HT-29 (cell line): ENCODE measurements around the gene CCDC170. TPM values are rescaled to one million over a fixed set of nuclear protein-coding genes. Genes with fewer than 3 reads are reported as not detected.
"Not testable (repeated sequence)": the region's sequence is repeated elsewhere in the genome, so short reads cannot be mapped to it uniquely, and the experiment has no call there.

Source experiments
- DNase-seq: peaks from one replicate; pipeline ENCODE4 v3.0.0-alpha.2; 2015; ENCODE audit warnings: low spot score
- total RNA-seq: library from RNA; depleted of rRNA; stranded (reverse); fragments of >200 nt; shearing (Covaris generic); gene quantifications from 2 replicates; pipeline ENCODE4 v1.2.3, GENCODE V29; 2014

The CCDC170 gene
- total RNA-seq, 1 experiment from 2014 or later, result 1.6 TPM

GRCh38 chr6:151544453-151544852, 50.6 kb downstream of the CCDC170 start:
- DNase-seq, result no peak

DNA sequence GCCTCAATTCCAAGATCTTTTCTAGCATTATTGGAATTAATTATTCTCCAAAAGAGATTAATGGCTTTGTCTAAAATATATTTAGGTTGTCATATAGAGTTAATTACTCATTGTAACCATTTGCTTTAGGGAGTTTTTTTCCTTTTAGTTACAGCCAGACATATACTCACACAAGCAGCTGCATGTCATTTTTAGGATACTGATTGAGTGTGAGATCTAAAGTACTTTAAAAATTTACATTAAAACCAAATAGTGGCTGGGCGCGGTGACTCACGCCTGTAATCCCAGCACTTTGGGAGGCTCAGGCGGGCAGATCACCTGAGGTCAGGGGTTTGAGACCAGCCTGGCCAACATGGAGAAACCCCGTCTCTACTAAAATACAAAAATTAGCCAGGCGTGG, 51.1 kb downstream of the CCDC170 start:
- DNase-seq, result not testable (repeated sequence)

GRCh38 chr6:151546941-151547659, 53.3 kb downstream of the CCDC170 start:
- no peak for DNase-seq

- DNase-seq, result no peak
Observed at GRCh38 chr6:151548201-151548600, 54.4 kb downstream of the CCDC170 start.

GRCh38 chr6:151549790-151550189, 56.0 kb downstream of the CCDC170 start:
- no peak for DNase-seq

DNA sequence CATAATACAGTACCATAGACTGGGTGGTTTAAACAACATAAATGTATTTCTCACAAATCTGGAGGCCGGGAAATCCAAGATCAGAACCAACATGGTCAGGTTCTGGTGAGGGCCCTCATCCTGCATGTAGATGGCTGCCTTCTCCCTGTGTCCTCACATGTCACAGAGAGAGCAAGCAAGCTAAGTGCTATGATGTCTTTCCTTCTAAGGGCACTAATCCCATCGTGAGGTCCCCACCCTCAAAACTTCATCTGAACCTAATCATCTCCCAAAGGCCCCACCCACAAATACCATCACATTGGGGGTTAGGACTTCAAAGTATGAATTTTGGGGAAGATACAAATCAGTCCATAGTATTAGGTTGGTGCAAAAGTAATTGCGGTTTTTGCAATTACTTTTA, 56.8 kb downstream of the CCDC170 start:
- DNase-seq, result no peak

DNA sequence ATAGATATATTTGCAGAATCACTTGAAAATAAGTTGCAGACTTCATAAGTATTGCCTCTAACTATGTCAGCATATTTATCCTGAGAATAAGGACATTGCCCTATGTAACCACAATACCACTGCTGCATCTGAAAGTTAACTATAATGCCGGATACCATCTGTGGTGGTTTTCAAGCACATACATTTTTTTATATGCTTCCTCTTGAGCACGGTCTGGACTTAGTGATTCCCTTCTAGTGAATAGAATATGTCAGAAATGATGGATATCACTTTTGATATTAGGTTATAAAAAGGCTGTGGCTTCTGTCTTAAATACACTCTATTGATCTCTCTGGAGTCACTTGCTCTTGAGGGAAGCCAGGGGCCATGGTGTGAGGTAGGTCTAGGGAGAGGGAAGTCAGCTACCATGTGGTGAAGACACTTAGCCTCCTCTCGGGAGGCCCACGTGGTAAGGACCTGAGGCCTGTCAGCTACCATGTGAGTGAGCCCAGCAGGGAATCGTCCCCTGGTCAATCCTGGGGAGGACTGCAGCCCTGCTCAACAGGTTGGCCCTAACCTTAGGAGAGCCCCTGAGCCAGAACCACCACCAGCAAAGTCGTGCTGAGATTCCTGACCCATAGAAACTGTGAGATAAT, 57.5 kb downstream of the CCDC170 start:
- DNase-seq, result no peak

DNA sequence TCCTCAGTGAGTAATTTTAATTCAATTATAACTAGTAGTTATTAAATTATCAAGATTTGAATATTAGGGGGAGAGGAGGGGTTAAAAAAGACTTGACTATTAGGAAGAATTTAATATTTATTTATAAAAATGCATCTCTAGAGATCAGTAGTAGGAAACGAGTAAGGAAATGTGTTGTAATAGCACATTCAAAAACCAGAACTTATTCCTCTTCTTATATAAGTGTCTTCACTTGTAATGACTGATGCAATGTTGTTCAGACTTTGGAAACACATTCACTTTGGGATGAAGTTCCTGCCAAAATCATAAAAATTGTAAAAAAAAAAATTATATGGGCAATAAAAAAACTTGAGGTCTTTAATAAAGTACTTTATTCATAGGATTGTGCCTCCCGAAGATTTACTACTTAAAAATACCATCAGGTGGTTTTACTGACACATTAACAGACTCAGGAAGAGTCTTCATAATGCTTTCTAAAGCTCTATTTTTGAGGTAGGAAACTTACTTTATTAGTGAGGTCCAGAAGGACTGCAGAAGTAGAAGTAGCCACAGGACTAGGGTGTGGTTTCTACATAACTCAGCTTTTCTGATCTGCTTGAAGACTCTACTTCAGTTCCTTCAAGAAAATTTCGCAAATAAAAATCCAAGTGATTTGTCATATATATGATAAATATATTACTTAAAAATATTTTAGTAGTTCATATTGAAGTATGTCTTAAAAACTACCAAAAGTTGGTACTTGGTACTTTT, 59.8 kb downstream of the CCDC170 start:
- no peak for DNase-seq

GRCh38 chr6:151561238-151561637, 67.4 kb downstream of the CCDC170 start:
- DNase-seq, result no peak

- DNase-seq, result no peak
Observed at GRCh38 chr6:151564654-151565053, 70.8 kb downstream of the CCDC170 start.

DNA sequence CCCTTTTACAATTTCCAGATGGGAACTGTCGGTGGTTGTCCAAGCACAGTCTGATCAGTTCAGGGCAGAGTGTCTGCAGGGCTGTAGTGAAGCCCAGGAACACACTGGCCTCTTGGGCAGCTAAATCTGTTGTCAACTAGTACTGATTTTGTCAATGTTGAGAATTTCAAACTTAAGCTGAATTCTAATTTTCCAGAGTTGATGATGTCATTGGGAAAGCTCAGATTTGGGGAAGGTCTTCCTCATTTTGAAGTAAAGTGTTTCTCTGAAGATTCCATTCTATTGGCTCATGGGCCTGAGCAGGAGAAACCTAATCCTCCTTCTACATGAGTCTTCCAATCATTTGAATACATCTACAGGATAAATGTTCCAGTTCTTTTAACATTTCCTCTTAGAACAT, 72.1 kb downstream of the CCDC170 start:
- no peak for DNase-seq

DNA sequence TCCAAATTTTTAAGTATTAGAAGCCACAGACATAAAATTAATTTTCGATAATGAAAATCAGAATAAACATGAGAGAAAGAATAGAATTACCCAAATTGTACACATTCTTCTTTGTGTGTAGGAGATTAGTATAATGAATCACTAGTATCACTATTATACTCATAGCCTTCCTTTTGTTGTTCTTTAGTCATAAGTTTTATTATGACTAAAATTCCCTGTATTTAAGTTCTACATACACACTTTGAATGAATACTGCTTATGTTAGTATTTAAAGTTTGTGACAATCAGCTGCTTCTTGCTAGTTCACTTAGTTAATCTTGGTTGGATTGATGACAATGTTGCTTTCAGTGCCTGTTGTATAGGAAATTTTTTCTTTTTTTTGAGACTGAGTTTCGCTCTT, 72.7 kb downstream of the CCDC170 start:
- DNase-seq, result no peak

DNA sequence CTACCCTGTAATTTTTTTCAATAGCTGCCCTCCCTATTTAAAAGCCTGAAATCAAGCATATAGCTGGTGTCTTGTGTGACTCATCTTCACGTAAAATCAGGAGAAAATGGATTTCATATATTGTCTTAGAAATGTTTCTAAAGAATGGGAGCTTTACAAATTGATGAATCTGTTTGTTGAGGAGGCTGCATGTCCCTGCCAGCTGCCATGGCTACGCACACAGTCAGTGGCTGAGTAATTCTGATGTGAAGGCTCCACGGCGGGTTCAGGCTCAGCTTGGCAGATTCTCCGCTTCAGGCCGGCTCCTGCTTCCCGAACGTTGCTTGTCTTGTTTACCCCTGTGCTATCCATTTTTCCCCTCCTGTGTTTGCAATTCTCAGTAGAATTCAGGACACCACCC, 82.8 kb downstream of the CCDC170 start:
- DNase-seq, result no peak

GRCh38 chr6:151577257-151577656, 83.4 kb downstream of the CCDC170 start:
- DNase-seq, result no peak

DNA sequence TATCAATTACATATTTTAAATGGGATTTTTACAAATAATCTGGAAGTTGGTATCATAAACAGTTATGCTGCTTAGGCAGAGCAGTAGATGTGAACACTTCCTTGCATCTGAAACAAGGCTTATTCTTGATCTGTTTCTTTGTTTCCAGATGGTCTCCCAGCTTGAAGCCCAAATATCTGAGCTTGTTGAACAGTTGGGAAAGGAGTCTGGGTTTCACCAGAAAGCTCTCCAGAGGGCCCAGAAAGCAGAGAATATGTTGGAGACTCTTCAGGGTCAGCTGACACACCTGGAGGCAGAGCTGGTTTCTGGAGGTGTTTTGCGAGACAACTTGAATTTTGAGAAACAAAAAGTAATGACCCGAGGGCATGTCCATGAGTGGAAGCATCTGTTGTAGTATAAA, 91.9 kb downstream of the CCDC170 start:
- DNase-seq, result no peak

- DNase-seq, result no peak
Observed at GRCh38 chr6:151589667-151590066, 95.8 kb downstream of the CCDC170 start.

GRCh38 chr6:151590742-151591141, 96.9 kb downstream of the CCDC170 start:
- DNase-seq, result no peak

- peak; percentile 67 for DNase-seq
Observed at GRCh38 chr6:151592449-151593159, 98.8 kb downstream of the CCDC170 start.

GRCh38 chr6:151609146-151609902, 115.5 kb downstream of the CCDC170 start:
- no peak for DNase-seq

DNA sequence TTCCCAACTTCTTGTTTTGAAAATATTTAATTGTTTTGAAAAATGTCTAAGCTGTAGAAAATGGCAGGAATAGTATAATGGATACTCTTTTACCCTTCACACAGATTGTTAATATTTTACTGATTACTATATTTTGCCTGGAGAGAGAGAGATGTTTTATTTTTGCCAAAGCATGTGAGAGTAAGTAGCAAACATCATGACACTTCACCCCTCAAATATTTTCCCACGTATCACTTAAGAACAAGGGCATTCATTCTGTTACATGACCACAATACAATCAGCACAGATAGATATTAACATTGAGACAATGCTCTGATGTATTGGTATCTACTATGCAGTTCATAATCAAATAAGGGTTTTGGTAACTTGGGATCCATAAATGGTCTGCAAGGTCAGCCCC, 116.5 kb downstream of the CCDC170 start:
- no peak for DNase-seq

DNA sequence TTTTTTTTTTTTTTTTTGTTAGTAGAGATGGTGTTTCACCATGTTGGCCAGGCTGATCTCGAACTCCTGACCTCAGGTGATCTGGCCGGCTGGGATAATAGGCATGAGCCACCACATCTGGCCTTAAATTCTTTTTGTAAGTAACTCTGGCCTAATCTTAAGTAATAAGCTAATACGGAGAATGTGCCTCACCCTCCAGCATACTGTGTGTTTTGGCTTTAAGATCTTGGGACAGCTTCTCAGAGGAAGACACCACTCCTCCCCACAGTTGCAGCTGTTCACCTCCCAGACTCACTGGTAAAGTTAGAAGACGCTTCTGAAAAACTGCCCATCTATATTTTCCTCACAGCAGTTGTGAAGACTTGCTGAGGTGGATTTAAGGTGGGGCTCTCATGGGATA, 120.8 kb downstream of the CCDC170 start:
- DNase-seq, result no peak
